ENCODE results near the gene A2M.

The A2M gene

GRCh38 chr12:9071518-9071917 lies 44.2 kb downstream of the A2M start:
- DNase-seq, result no peak

GRCh38 chr12:9070351-9070750 lies 45.4 kb downstream of the A2M start:
- DNase-seq, result no peak

DNA sequence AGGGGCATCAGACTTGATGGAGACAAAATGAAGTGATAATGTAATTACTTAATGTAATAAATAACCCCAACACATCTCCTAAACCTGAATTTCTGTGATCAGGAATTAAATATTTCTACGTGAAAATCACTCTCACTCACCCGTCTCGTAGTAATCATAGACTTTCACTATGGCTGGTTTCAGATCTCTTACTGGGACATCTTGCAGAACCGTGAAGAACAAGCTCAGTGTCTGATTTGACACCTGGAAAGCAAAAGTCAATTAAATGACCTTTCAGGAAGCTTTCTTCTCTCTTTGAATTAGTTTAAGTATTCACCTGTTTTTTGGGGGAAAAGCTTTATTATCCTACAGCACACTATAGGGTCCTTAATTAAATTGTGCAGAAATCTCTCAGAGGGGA lies 47.1 kb downstream of the A2M start:
- DNase-seq, result no peak

- no peak for DNase-seq
Observed at GRCh38 chr12:9068086-9068485, 47.6 kb downstream of the A2M start.

DNA sequence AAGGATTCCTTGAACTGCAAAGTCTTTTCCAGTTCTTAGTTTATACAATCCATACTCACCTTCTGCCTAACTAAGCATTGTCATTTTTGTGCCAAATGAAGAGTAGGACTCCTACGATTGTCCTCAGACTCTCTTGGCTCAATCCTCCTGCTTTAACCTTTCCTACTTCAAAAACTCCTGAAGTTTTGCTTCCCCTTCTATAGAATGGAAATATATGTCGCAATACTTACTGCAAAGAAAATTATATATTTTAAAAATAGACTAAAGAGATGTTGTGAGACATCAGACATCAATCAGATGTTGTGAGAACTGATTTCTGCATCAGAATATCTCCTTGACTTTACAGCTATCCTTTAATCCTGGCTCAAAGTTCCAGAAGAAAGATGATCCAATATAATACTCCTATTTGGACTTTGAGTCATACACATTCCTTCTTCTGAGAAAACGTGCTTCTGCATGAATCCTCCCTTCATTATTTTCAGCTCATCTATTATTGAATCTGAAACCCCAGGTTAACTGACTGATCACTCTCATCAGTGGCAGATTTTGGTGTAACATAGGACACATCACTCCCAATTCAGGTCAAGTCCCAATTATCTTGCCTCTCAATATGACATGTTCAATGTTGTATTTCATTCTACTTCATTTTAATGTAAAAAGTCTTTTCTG lies 48.8 kb downstream of the A2M start:
- no peak for DNase-seq

DNA sequence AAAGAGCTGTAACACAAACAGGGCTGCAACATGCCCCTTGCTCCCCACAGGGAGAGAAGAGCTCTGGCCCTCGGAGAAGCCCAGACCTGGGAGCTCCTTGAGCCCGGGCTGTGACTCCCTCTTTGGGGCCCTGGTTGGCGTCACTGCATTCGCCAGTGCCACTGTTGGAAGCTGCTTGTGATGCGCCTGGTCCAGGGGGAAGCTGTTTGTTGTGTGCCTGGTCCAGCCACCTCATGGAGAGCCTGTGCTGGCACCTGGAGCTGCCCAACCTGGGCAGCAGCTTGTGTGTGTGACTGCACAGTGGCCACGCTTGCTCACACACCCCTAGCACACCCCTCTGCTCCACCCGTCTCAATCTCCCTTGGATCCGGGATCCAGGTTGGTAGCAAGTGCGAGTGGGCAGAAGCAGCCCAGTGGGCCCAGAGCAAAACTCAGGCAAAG lies 49.5 kb downstream of the A2M start:
- no peak for DNase-seq

DNA sequence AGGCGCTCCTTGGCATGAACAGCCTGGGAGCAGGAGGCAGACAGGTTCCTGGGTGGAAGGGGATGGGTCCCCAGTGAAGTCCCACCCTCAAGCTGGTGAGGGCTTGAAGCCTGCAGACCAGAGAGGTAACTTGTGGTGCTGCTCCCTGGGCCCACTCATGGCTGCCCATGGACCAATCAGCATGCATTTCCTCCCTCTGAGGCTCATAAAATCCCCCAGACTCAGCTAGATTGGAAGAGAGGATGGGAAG lies 50.2 kb downstream of the A2M start:
- no peak for DNase-seq

GRCh38 chr12:9064815-9065606 lies 50.7 kb downstream of the A2M start:
- peak; percentile 16 for DNase-seq

DNA sequence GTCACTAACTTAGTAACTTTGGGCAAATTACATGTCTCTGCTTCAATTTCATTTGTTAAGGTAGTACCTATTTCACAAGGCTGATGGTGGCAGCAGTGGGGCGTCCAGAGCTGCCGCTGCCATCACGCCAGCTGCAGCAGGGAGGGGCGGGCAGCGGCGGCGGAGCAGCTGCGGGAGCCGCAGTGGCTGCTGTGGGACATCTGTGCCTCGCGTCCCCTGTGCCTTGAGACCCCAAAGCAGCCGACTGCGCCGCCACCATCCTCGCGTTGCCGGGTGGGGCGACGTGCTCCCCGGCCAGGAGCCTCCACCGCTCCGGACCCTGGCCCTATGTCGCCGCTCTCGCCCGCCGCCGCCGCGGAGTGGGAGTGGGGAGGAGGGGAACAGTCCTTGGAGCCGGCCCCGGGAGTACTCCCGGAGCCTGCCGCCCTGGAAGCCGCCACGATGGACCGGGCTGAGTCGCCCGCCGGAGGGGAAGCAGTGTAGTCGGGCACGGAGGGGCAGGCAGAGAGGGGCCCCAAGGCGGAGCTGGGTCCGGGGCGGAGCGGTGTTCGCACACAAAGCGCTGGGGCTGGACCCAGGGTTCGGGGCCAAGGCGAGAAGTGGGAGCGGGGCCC lies 51.4 kb downstream of the A2M start:
- peak; percentile 54 for DNase-seq

GRCh38 chr12:9052610-9053009 lies 63.1 kb downstream of the A2M start:
- no peak for DNase-seq

DNA sequence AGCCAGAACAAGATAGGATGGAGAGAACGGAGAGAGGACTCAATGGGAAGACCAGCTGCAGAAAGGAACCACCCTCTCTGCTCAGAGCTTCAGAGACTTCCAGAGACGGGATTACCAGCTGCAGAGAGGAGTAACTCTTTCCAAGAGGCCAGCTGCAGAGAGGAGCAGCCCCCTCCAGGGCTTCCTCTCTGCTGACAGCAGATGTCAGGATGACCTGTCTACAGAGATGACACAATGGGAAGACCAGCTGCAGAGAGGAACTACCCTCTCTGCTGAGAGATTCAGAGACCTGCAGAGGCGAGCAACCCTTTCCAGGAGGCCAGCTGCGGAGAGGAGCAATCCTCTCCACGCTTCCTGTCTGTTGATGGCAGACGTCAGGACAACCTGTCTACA lies 64.6 kb downstream of the A2M start:
- no peak for DNase-seq

- DNase-seq, result no peak
Observed at GRCh38 chr12:9050521-9051157, 65.1 kb downstream of the A2M start.

GRCh38 chr12:9049520-9050133 lies 66.1 kb downstream of the A2M start:
- no peak for DNase-seq

- DNase-seq, result no peak
Observed at GRCh38 chr12:9048930-9049329, 66.8 kb downstream of the A2M start.

DNA sequence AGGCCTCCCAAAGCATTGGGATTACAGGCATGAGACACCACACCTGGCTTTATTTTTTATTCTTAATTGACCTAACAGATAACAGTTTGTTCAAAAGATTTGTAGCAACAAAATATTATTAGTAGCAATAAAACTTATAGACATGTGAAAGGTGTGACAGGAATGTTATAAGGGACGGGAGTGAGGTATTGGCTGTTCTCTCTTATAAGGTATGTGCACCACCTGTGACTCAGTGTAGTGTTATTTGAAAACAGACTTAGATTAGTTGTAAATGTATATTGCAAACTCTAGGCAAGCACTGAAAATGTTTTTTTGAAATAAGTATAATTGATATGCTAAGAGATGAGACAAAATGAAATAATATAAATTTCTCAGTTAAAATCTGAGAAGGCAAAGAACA lies 68.6 kb downstream of the A2M start:
- DNase-seq, result no peak

DNA sequence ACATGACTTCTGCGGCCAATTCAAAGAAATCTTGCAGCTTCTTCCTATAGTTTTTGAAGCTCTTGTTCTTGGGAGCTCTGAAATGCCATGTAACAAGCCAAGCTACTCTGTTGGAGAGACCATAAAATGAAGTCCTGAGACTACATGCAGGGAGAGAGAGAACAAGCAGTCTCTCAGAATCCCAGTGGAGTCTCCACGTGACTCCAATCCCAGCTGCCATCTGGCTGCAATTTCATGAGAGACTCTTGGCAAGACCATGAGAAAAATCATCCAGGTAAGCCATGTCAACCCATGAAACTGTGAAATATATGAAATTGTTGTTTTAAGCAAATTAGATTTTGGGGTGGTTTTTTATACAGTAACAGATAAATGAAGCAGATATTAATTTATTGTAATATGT lies 72.0 kb downstream of the A2M start:
- no peak for DNase-seq

- no peak for DNase-seq
Observed at GRCh38 chr12:9041321-9041720, 74.4 kb downstream of the A2M start.

DNA sequence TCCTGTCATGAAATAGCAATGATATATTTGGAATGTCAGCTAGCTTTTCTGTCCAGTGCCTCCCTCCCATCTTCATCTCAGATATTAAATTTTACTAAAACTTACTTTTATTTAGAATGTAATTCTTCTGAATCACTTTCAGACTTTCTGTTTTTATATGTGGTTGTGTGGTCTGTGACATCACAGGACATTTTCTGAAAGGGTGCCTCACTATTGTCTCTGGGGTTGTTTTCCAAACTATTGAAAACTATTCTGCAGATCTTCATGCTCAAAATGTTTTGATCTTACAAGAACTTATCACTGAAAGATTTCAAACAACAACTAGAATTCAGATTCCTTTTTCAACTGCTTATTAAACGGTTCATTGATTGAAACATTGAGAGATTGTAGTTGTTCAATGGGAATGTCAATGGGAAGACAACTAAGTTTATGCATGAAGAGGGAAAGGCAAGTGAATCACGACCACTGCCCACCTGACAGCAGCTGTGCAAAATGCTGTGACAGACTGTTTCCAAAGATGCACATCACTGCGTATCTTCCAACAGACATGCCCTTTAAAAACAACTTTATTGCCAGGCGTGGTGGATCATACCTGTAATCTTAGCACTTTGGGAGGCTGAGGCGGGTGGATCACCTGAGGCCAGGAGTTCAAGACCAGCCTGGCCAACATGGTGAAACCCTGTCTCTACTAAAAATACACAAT lies 75.1 kb downstream of the A2M start:
- DNase-seq, result no peak

- no peak for DNase-seq
Observed at GRCh38 chr12:9039397-9039977, 76.2 kb downstream of the A2M start.

DNA sequence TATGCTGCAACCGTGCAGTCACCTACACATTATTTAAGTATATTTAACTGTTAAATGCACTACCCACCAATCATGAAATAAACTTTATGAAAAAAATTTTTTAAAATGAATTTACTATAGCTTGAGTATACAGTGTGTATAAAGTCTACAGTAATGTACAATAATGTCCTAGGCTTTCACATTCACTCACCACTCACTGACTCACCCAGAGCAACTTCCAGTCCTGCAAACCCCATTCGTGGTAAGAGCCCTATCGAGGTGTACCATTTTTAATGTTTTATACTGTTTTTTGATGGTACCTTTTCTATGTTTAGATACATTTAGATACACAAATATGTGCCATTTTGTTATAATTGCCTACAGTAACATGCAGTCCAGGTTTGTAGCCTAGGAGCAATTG lies 78.3 kb downstream of the A2M start:
- DNase-seq, result no peak

- no peak for DNase-seq
Observed at GRCh38 chr12:9036227-9036626, 79.5 kb downstream of the A2M start.

DNA sequence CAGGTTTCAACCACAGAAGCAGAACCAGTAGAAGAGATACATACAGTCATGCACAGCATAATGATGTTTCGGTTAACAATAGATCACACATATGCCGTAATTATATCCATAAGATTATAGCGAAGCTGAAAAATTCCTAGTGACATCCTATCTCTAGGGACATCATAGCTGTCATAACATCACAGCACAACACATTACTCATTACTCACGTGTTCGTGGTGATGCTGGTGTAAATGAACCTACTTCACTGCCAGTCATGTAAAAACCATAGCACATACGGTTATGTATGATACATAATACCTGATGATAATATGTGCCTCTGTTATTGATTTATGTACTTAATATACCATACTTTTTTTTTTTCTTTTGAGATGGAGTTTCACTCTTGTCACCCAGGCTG lies 81.6 kb downstream of the A2M start:
- DNase-seq, result no peak

Data from stimulated activated CD4-positive, alpha-beta T cell treated with anti-CD3 and anti-CD28 coated beads, Interleukin-12 subunit alpha, Interleukin-12 subunit beta, amount 100 ng/mL, for 4 hours (primary cell).